ENCODE data around the gene ANAPC10.
"Not testable (repeated sequence)": the region's sequence is repeated elsewhere in the genome, so short reads cannot be mapped to it uniquely, and the experiment has no call there.

The ANAPC10 gene

GRCh38 chr4:145003675-145004074 is 94.3 kb downstream of the ANAPC10 start:
- no peak for DNase-seq (ENCODE audit: low read depth in 2 of 2)

GRCh38 chr4:145001635-145002034 is 96.4 kb downstream of the ANAPC10 start:
- no peak for DNase-seq (ENCODE audit: low read depth in 2 of 2)

GRCh38 chr4:145000656-145001055 is 97.3 kb downstream of the ANAPC10 start:
- DNase-seq (ENCODE audit: low read depth in 2 of 2): not testable (repeated sequence)

DNA sequence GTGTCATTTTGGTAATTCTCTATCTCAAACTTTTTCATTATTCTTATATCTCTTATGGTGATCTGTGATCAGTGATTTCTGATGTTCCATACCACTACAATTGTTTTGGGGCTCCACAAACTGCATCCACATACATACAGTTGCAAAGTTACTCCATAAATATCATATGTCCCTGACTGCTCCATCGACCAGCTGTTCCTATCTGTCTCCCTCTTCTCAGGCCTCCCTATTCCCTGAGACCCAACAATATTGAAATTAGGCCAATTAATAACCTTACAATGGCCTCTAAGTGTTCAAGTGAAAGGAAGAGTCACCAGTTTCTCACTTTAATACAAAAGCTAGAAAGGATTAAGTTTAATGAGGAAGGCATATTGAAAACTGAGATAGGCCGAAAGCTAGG is 108.7 kb downstream of the ANAPC10 start:
- DNase-seq (ENCODE audit: low read depth in 2 of 2): no peak

- DNase-seq (ENCODE audit: low read depth in 2 of 2): no peak
Observed at GRCh38 chr4:144985531-144985930, 112.5 kb downstream of the ANAPC10 start.

DNA sequence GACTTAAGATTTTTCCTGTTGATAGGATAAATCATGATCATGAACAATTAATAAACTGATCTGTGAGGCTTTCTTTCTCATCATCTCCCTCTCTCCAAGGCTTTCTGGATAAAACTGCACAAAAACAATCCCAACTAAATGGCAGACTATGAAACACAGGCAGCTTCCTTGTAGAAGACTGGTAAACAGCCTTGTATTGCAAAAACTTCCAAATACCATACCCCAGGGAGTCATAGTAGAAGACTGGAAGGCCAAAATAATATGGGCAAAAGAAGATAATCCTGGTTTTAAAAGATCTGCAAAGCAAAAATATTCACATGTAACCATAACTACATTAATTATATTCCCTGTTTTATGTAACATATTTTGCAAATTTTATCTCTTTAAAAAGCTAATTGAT is 113.0 kb downstream of the ANAPC10 start:
- DNase-seq (ENCODE audit: low read depth in 2 of 2): no peak

- no peak for DNase-seq (ENCODE audit: low read depth in 2 of 2)
Observed at GRCh38 chr4:144984241-144984640, 113.8 kb downstream of the ANAPC10 start.

DNA sequence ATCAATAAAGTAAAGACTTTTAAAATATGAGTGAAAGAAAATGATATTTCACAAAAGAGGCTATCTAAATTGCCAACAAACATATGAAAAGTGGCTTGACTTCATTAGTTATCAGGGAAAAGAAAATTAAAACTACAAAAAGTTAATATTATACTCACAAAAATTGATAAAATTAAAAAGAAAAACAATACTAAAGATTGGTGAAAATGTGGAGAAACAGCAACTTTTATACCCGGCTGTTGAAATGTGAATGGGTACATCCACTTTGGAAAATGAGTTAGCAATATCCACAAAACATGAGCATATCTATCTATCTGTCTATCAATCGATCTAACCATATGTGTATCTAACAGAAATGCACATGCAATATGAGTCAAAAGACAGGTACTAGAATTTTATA is 122.3 kb downstream of the ANAPC10 start:
- DNase-seq (ENCODE audit: low read depth in 2 of 2): no peak

GRCh38 chr4:144970597-144970996 is 127.4 kb downstream of the ANAPC10 start:
- no peak for DNase-seq (ENCODE audit: low read depth in 2 of 2)

DNA sequence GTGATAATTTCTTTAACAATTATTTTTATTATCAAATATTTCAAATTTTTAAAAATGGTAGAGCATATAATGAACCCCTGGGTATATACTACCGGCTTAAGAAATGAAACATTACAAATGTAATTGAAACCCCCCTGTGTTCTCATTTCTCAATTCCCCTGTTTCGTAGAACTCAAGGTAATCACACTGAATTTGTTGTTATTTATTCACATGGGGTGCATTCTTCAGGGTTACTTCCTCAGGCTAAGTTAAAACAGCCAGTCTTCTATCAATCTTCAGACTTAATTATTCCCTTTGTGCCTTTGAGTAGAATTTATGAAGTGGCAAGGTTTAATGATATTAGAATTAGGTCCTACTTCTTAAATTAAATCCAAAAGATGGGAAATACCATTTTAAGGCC is 128.2 kb downstream of the ANAPC10 start:
- no peak for DNase-seq (ENCODE audit: low read depth in 2 of 2)

- DNase-seq (ENCODE audit: low read depth in 2 of 2): no peak
Observed at GRCh38 chr4:144968606-144969005, 129.4 kb downstream of the ANAPC10 start.

- no peak for DNase-seq (ENCODE audit: low read depth in 2 of 2)
Observed at GRCh38 chr4:144967161-144967560, 130.8 kb downstream of the ANAPC10 start.

- no peak for DNase-seq (ENCODE audit: low read depth in 2 of 2)
Observed at GRCh38 chr4:144962300-144962699, 135.7 kb downstream of the ANAPC10 start.

DNA sequence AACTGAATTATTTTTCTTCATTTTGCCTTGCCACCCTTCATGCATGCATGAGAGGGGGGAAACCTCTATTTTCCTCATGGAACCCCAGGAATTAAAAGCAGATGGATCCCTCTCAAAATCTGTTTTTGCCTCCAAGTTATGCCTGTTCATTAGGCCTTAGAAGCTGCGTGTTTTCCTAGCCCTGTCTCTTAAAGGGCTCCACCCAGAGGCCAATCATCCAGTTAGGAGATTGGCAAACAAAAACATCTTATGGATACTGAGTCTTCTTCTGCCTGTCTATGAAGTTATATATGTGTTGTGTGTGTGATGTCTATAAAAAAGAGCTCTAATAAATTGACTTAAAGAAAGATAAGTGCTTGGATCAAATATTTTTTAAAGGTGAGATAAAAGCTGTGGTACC is 142.9 kb downstream of the ANAPC10 start:
- DNase-seq (ENCODE audit: low read depth in 2 of 2): no peak

GRCh38 chr4:144954230-144954629 is 143.8 kb downstream of the ANAPC10 start:
- DNase-seq (ENCODE audit: low read depth in 2 of 2): no peak

GRCh38 chr4:144948421-144948820 is 149.6 kb downstream of the ANAPC10 start:
- no peak for DNase-seq (ENCODE audit: low read depth in 2 of 2)

DNA sequence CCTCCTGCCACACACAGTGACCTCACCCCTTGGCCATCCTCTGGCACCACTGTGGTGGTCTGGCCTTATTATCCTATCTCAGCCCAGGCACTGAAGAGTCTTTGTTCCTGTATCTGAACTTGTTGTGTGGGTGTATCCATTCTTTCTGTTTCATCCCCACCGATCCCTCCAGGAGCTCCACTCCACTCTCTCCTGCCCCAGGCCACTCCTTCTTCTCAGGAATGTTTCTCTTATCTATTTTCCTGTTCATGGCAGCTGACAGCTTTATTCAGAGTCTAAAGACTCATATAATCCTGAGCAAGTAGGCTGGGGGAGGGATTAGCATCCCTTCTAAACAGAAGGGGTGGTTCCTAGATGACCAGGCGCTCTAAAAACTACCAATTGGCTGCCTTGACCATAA is 150.0 kb downstream of the ANAPC10 start:
- DNase-seq (ENCODE audit: low read depth in 2 of 2): no peak
